ENCODE measurements around the gene ARHGAP6.

ARHGAP6 gene

GRCh38 chrX:11342673-11343072 lies 323.0 kb downstream of the ARHGAP6 start:
- DNase-seq: no peak

- no peak for DNase-seq
Measured at GRCh38 chrX:11341274-11342201, 324.2 kb downstream of the ARHGAP6 start.

GRCh38 chrX:11337292-11338009 lies 328.3 kb downstream of the ARHGAP6 start:
- DNase-seq: no peak

- no peak for DNase-seq
Measured at GRCh38 chrX:11336201-11336600, 329.5 kb downstream of the ARHGAP6 start.

- no peak for DNase-seq
Measured at GRCh38 chrX:11334165-11334564, 331.6 kb downstream of the ARHGAP6 start.

DNA sequence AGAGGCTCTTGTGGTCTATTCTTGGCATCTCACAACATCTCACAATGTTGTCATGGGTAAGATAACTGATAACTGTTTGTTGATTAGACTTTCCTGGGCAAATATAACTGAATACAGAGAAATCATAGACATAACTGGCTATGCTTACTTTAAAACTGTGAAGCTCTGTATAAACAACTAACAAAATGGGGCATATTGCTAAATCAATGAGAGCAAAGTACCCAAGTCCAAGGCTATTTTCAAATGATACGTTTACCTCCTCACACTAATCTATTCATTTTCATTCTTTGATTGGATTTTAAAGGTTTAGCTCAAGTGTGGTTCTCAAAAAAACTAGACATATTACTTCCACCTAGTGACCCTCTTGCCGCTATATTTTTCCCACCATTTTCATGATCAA lies 333.9 kb downstream of the ARHGAP6 start:
- no peak for DNase-seq

DNA sequence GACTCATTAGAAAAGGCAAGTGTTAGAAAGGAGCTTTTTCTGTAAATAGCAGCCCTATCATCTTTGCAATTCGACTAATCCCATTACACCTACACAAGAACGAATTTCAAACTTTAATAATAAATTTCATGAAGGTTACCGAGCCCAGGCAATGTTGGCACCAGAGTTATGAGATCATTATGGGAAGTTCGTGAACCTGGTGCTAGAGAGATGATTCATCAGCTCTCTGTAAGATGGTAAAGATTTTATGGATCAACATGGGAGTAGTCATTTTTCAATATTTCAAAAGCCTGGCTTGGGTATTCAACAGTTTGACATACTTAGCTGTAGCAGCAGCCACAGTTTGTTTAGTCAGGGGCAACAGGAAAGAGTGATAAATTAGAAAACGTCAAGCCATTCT lies 336.7 kb downstream of the ARHGAP6 start:
- no peak for DNase-seq

DNA sequence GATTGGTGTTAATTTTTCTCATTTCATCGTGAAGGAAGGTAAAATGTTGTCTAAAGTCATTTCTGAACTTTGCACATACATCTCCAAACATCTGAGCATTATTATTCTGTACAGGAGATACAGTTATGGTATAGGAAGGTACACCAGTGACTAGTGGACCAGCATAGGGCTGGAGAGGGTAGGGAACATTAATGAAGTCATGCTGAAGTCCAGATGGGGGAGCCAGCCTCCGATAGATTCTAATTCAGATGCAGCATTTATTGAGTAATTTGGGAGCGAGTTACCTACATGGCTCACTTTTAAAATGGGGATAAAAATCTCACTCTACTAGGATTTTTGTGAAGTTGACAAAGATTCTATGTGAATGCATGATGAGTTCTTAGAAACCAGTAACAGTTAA lies 337.6 kb downstream of the ARHGAP6 start:
- DNase-seq: no peak

GRCh38 chrX:11321986-11322385 lies 343.7 kb downstream of the ARHGAP6 start:
- no peak for DNase-seq

- DNase-seq: no peak
Measured at GRCh38 chrX:11319806-11320520, 345.8 kb downstream of the ARHGAP6 start.

DNA sequence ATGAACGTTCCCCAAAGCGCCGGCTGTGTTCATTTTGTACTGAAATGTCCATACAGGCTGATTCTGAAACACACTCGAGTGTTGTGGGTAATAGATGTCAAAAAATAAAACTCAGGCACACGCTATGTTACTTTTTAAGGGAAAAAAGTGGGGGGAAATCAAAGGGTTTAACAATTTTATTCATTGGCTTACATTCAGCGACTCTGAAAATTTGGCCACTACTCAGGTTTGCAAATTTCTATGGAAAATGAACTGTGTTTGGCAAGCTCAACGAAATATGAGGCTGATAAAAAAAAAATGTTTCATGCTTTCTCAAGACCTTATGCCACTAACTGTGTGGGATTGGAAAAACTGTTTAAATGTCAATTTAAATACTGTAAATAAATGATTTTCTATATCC lies 354.0 kb downstream of the ARHGAP6 start:
- no peak for DNase-seq

GRCh38 chrX:11309220-11309619 lies 356.5 kb downstream of the ARHGAP6 start:
- DNase-seq: no peak

GRCh38 chrX:11305641-11306040 lies 360.1 kb downstream of the ARHGAP6 start:
- DNase-seq: no peak

DNA sequence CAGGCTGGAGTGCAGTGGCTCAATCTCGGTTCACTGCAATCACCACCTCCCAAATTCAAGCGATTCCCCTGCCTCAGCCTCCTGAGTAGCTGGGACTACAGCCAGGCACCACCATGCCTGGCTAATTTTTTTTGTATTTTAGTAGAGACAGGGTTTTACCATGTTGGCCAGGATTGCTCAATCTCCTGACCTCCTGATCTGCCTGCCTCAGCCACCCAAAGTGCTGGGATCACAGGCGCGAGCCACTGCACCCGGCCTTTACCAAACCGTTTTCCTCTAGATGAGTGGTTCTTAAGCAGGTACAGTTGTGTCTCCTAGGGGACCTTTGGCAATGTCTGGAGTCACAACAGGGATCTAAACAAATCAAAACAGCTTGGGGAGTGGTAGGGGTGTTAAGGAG lies 360.9 kb downstream of the ARHGAP6 start:
- DNase-seq: no peak

DNA sequence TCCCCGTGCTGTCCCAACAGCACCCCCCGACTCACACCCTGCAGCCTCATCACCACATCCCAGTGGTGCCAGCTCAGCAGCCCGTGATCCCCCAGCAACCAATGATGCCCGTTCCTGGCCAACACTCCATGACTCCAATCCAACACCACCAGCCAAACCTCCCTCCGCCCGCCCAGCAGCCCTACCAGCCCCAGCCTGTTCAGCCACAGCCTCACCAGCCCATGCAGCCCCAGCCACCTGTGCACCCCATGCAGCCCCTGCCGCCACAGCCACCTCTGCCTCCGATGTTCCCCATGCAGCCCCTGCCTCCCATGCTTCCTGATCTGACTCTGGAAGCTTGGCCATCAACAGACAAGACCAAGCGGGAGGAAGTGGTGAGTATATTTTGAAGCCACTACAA lies 367.1 kb downstream of the ARHGAP6 start:
- no peak for DNase-seq

DNA sequence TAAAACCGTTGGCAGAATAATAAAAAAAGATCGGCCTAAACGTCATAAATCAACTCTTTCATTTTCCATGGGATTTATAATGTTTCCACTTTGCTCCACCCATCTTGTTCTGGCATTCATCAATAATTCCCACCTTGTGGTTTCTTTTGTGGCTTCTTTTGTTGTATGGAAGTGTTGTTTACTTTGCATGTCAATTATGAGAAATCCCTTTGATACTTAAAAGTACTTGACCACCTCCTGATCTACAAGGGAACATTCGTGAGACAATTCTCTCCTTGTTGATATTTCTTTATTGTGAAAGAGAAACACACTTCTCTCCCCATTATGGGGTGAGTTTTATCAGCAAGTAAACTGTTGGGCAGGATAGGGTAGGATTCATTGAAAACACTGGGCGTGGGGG lies 369.7 kb downstream of the ARHGAP6 start:
- no peak for DNase-seq

DNA sequence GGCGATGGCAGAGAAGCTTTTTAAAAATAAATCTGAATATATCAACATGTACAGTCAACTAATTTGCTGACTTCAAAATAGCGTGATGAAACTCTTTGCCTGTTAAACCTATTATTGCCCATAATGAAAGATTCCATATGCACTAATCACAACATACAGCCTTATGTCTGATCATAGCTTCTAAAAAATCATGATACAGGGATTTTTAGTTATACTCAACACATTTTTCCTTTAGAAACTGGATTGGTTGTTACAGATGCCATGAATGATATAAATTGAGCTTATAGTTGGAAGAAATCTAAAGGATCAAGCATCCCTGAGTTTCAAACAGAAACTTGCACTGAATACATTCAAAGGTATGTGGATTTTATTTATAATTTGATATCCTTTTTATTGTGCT lies 372.6 kb downstream of the ARHGAP6 start, which contains the start of gene AMELX:
Gene AMELX (plus strand): TSS at position 301 of the 400 bp plus-strand sequence. CDS start 1,376 bp downstream, outside the sequence.
- DNase-seq: no peak

DNA sequence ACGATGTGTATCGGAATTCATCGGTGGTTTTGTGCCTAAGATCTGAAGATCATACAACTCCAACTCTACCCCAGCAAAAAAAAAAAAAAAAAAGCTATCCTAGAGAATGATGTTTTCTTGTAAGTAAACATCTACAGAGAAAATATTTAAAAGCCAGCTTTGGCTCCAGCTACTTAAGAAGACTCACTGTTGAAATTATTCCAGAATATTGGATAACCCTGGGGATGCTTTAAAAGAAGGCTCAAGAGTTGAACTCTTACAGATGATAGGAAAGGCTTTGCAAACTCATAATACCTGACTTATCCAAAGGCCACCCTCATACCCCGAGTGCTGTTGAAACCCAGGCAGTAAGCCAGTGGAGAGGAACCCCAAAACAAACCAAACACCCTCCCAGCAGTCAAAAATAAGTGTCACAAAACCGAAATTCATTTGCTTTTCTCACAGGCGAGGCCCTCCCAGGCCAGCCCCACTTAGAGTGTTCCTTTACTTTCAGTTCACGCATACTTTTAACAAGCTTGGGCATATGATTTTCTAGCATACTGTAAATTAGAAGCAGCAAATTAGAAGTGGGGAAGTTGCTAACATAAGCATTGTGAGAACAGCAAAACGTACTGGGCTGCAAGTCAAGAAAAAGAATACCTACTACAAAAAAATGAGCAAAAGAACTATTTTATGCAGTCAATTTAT lies 375.2 kb downstream of the ARHGAP6 start:
- no peak for DNase-seq

DNA sequence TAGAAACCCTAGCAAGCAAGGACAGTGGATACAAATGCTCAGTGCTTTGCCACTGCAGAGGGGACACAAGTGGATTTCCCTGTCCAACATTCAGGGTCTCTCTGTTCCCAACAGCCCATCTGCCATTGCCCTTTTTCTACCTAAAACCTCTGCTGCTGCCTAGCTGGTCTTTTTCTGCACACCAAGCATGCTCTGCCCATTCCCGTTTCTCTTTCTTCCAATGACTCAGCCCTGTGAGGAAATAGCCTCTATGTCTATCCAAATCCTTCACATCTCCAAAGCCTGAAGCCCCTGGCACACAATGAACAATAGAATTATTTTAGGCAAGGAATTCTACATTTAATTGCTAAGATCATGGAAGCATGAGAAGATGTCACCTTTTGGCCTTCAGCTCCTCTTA lies 378.2 kb downstream of the ARHGAP6 start:
- DNase-seq: no peak

DNA sequence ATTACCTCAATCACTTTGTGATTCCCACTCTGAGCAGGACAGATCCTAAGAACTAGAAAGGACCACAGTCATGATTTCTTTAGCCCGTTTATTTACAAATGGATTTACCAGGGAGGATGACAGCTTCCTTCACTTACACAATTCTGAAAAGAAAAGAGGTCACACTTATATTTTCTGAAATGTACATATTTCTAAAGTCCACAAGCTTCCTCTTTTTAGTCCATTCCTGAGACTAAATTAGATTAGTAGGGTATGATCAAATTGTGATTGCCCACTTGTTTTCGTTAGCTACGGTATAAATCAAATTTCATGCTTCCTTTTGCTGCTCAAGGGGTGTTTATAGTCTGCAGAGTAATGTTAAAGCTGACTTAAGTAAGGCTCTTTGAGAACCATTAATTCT lies 380.1 kb downstream of the ARHGAP6 start:
- DNase-seq: no peak

DNA sequence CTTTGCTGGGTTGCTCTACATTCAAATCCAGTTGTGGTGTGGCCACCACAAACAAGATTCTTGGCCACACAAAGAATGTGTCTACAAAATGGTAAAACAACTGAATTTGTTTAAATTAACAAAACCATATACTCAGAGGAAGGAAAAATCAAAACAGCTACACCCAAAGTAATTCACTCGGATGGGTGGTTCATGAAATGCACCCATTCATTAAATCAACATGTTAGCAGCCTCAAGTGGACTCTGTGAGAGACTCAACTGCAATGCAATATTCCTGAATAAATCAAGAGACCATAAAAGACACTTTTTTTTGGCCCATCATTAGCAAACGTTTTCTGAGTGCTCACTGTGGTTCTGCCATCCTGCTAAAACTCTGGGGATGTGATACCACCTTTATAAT lies 383.7 kb downstream of the ARHGAP6 start:
- no peak for DNase-seq

DNA sequence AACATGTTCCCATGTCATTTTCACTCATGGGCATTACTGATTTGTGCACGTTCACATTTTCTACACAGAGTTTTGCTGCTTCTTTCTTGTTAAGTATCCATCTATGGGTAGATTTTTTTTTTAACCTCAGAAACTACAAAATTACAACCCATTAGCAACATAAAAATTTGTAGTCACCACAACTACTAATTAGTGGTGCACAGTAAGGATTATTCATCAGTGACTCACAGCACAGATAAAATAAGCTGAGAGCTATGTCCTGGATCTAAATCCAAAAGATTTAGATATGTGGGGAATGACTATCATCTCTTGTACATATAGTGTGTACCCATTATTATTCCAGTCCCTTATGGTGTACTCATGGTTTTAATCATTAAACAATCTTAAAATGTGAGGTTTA lies 392.2 kb downstream of the ARHGAP6 start:
- DNase-seq: no peak

GRCh38 chrX:11272863-11273262 lies 392.9 kb downstream of the ARHGAP6 start:
- no peak for DNase-seq
